ENCODE measurements around the gene SHE. TPM values are rescaled to one million over a fixed set of nuclear protein-coding genes. Genes with fewer than 3 reads are reported as not detected.

Gene SHE
- total and polyA plus RNA-seq, 7 donors: 1.6 to 10.2 (median 5.7) TPM

DNA sequence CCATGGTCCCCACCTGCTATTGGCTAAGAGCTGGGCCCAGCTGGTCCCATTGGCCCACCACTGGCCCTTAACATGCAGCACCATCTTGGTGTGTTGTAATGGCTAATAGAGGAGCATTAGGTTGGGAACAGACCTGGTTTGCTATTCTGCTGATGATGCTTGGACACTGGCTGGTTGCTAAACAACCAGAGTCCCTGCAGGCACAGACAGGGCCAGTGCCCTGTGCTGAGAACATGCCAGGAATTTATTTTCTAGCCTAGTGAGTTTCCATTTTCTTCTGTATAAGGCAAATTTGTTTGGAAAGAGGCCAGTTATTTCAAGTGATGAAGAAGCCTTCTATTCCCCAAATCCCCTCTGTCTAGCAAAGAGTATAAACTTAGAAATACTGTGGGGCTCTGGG, 43.1 kb downstream of the SHE start:
- Histone ChIP-seq H3K4me1 (peaks cover 0 to 23% (median 13%) of the 10 kb centered on the region in 4 donors), H3K4me3 (no peak overlapping the region), H3K36me3 (peaks cover 7 to 95% (median 22%) of the 10 kb centered on the region in 4 donors), H3K27ac (peak overlapping the region in 1 of 4 donors; percentile 54), H3K9me3 (no peaks in the 10 kb centered on the region), H3K27me3 (no peaks in the 10 kb centered on the region)
- DNase-seq: no peak
- TF ChIP-seq EP300 (IDR thresholded peaks at IDR 0.05): no peak
- TF ChIP-seq POLR2AphosphoS5 (IDR thresholded peaks at IDR 0.05): peak in 1 of 4 donors; percentile 7
- no peak for TF ChIP-seq POLR2A (IDR thresholded peaks at IDR 0.05)
- TF ChIP-seq, protein P1, sequence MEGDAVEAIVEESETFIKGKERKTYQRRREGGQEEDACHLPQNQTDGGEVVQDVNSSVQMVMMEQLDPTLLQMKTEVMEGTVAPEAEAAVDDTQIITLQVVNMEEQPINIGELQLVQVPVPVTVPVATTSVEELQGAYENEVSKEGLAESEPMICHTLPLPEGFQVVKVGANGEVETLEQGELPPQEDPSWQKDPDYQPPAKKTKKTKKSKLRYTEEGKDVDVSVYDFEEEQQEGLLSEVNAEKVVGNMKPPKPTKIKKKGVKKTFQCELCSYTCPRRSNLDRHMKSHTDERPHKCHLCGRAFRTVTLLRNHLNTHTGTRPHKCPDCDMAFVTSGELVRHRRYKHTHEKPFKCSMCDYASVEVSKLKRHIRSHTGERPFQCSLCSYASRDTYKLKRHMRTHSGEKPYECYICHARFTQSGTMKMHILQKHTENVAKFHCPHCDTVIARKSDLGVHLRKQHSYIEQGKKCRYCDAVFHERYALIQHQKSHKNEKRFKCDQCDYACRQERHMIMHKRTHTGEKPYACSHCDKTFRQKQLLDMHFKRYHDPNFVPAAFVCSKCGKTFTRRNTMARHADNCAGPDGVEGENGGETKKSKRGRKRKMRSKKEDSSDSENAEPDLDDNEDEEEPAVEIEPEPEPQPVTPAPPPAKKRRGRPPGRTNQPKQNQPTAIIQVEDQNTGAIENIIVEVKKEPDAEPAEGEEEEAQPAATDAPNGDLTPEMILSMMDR (IDR thresholded peaks at IDR 0.05): no peak
- intact Hi-C loops (cut with DNase I): no loop called here

DNA sequence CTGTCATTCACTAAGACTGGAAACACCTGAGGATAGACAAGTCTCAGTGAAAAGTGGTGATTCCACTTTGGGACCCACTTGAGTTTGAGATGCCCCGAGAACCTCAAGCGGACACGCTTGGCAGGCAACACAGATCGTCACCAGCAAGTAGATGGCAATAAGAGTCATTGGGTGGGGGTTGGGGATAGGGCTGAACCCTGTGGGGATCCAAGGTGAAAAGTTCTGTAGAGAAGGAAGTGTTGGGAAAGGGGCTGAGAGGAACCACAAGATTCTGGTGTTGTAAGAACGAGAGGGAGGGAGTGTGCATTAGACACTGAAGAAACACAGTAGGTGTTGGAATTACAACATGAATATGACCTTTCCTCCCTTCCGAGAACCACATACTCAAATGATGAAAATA, 45.6 kb downstream of the SHE start:
- no peak for DNase-seq
- Histone ChIP-seq H3K4me3 (no peak overlapping the region), H3K27me3 (no peaks in the 10 kb centered on the region), H3K9me3 (no peaks in the 10 kb centered on the region), H3K36me3 (peaks cover 7 to 99% (median 38%) of the 10 kb centered on the region in 4 donors), H3K4me1 (peaks cover 0 to 13% (median 8%) of the 10 kb centered on the region in 4 donors), H3K27ac (peak overlapping the region in 1 of 4 donors; percentile 8)
- intact Hi-C loops (cut with DNase I): no loop called here
- WGBS, 2 donors: 93 to 94% methylated on average over 6 of the region's 6 CpGs
- no peak for TF ChIP-seq POLR2AphosphoS5 (IDR thresholded peaks at IDR 0.05)

DNA sequence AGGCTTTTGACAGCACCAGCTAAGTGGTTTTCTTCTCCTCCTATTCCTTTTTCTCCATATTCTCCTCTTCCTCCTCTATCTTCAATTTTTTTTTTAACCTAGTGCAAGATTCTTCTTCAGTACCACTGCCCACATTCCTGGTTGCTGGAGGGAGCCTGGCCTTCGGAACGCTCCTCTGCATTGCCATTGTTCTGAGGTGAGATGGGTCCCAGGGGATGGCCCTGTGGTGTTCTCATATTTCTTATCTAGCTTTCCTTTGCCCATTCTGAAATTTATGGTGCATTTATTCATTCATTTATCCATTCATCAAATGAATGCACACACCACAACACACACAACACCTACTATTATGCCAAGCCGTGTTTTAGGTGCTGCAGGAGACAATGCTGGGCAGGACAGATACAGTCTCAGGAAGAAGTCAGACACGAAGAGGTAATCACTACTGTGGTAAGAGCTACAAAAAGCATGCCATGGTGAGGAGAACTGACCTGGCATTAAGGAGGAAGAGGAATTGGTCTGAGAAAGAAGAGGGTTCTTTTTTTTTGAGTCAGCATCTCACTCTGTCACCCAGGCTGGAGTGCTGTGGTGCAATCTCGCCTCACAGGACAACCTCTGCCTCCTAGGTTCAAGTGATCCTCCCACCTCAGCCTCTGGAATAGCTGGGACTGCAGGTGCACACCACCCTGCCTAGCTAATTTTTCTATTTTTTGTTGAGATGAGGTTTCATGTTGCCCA, 47.7 kb downstream of the SHE start:
- Histone ChIP-seq H3K36me3 (peaks cover 9 to 99% (median 55%) of the 10 kb centered on the region in 4 donors), H3K27me3 (no peaks in the 10 kb centered on the region), H3K27ac (no peak overlapping the region), H3K9me3 (no peaks in the 10 kb centered on the region), H3K4me3 (no peak overlapping the region), H3K4me1 (peaks cover 0 to 13% (median 8%) of the 10 kb centered on the region in 4 donors)
- TF ChIP-seq, protein P1 (IDR thresholded peaks at IDR 0.05): no peak
- TF ChIP-seq EP300 (IDR thresholded peaks at IDR 0.05) (no peak), POLR2A (IDR thresholded peaks at IDR 0.05) (no peak), POLR2AphosphoS5 (IDR thresholded peaks at IDR 0.05) (no peak)
- whole genome bisulfite sequencing, 2 donors: 84 to 93% methylated on average over 5 of the region's 5 CpGs
- intact Hi-C loops (cut with DNase I): no loop called here
- no peak for DNase-seq

DNA sequence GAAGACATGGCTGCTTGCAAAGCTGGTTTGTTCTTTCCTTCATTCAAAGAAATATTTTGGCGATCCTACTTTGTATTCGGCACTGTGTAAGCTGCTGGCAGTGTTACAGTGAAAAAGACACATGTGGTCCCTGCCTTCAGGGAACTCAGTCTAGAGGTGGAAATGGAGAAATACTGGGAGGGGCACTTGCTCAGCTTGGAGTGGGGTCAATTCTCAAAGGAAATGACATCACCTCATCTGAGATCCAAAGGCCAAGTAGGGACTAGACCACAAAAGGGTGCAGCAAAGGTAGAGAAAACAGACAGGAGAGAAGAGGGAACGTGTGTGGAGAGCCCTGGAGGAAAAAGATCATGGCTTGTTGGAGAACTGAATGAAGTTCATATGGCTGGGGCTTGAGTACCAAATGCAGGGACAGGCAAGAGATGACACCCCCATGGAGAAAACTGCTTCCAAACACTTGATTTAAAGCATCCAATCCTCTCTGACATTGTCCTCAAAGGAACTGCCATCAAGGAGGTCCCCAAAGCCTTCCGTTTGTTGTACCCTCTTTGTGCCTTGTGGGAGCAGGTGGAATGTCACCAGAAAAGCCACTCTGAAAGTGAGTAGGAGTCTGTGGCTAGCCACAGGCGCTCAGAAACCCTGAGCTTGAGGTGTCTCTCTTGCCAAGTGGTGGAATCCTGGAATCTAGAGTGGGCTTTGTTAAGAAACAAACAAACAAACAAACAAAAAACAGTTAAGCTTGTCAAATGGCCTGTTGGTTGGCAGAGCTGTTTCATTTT, 48.4 kb downstream of the SHE start:
- no peak for DNase-seq
- WGBS, 2 donors: 65 to 72% methylated on average over 5 of the region's 5 CpGs
- Histone ChIP-seq H3K27ac (peak overlapping the region in 2 of 4 donors; percentile 6 to 47), H3K9me3 (no peaks in the 10 kb centered on the region), H3K4me1 (peaks cover 0 to 10% (median 8%) of the 10 kb centered on the region in 4 donors), H3K4me3 (no peak overlapping the region), H3K36me3 (peaks cover 12 to 97% (median 58%) of the 10 kb centered on the region in 4 donors), H3K27me3 (no peaks in the 10 kb centered on the region)
- TF ChIP-seq POLR2AphosphoS5 (IDR thresholded peaks at IDR 0.05): no peak
- TF ChIP-seq, protein P1 (IDR thresholded peaks at IDR 0.05): no peak
- TF ChIP-seq EP300 (IDR thresholded peaks at IDR 0.05): no peak
- TF ChIP-seq POLR2A (IDR thresholded peaks at IDR 0.05): no peak
- intact Hi-C loops (cut with DNase I): no loop called here

DNA sequence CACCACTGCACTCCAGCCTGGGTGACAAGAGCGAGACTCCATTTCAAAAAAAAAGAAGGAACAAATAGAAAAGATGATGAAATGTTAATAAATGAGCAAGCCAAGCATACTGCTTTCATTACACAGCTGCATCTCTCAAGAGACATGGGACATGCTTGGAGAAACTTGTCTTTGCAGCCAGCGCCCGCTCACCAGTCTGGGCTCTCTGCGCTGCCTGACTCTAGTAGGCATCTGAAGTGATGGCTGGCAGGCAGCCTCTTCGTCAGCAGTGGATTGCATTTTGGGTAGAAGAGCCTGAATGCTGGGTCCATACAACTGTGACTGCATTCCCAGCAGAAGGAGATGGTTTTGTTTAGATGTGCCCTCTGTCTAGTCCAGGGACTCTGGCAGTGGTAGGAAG, 49.1 kb downstream of the SHE start:
- intact Hi-C loops (cut with DNase I): no loop called here
- peaks cover 17 to 97% (median 61%) of the 10 kb centered on the region in 4 donors for H3K36me3 ChIP-seq
- peaks cover 0 to 10% (median 8%) of the 10 kb centered on the region in 4 donors for H3K4me1 ChIP-seq
- TF ChIP-seq POLR2AphosphoS5 (IDR thresholded peaks at IDR 0.05) (no peak), EP300 (IDR thresholded peaks at IDR 0.05) (no peak), POLR2A (IDR thresholded peaks at IDR 0.05) (no peak)
- TF ChIP-seq, protein P1 (IDR thresholded peaks at IDR 0.05): no peak
- no peak overlapping the region for H3K4me3 ChIP-seq
- WGBS, 2 donors: 93 to 95% methylated on average over 5 of the region's 5 CpGs
- peak overlapping the region in 2 of 4 donors; percentile 6 to 47 for H3K27ac ChIP-seq
- no peaks in the 10 kb centered on the region for H3K27me3 ChIP-seq
- no peak for DNase-seq
- no peaks in the 10 kb centered on the region for H3K9me3 ChIP-seq

Measured in sigmoid colon (tissue), 7 donors.